ENCODE measurements around the gene TIMP3.

The TIMP3 gene

GRCh38 chr22:32819120-32819519 lies 17.6 kb downstream of the TIMP3 start:
- TF ChIP-seq CTCF (IDR thresholded peaks at IDR 0.05; ENCODE audit: control extremely low read depth, extremely low read depth, low read depth, missing control alignments) = no peak
- POLR2A ChIA-PET = no interaction called here
- CTCF ChIA-PET = interaction anchor here (1.1 to 1.7 kb wide), 2 partner anchors 13 to 17 kb away, joined by 3 to 6 read pairs; no protein-coding TSS in a partner anchor
- DNase-seq (ENCODE audit: extremely low spot score) = no peak

- DNase-seq (ENCODE audit: extremely low spot score) = no peak
- ChIA-PET POLR2A (no interaction called here), CTCF (interaction anchor here (1.3 to 1.7 kb wide), 2 partner anchors 14 to 23 kb away, joined by 3 to 6 read pairs; no protein-coding TSS in a partner anchor)
- no peak for TF ChIP-seq CTCF (IDR thresholded peaks at IDR 0.05; ENCODE audit: control extremely low read depth, extremely low read depth, low read depth, missing control alignments)
These were observed 18.9 kb downstream of the TIMP3 start for GRCh38 chr22:32820131-32821119.

- CTCF ChIA-PET = no interaction called here
- POLR2A ChIA-PET = no interaction called here
- TF ChIP-seq CTCF (IDR thresholded peaks at IDR 0.05; ENCODE audit: control extremely low read depth, extremely low read depth, low read depth, missing control alignments) = no peak
- DNase-seq (ENCODE audit: extremely low spot score) = no peak
These were observed 20.8 kb downstream of the TIMP3 start for GRCh38 chr22:32822179-32822877.

- DNase-seq (ENCODE audit: extremely low spot score) = peak; percentile 31
- POLR2A ChIA-PET = interaction anchor here (0.5 kb wide), 1 partner anchor 112 kb away, joined by 3 read pairs; no protein-coding TSS in a partner anchor
- CTCF ChIA-PET = interaction anchor here (1.0 kb wide), 1 partner anchor 26 kb away, joined by 4 read pairs; no protein-coding TSS in a partner anchor
- TF ChIP-seq CTCF (IDR thresholded peaks at IDR 0.05; ENCODE audit: control extremely low read depth, extremely low read depth, low read depth, missing control alignments) = peak; percentile 51
These were observed 21.7 kb downstream of the TIMP3 start for GRCh38 chr22:32823024-32823730.

GRCh38 chr22:32824531-32825312 lies 23.2 kb downstream of the TIMP3 start:
- no peak for TF ChIP-seq CTCF (IDR thresholded peaks at IDR 0.05; ENCODE audit: control extremely low read depth, extremely low read depth, low read depth, missing control alignments)
- POLR2A ChIA-PET = no interaction called here
- CTCF ChIA-PET = no interaction called here
- no peak for DNase-seq (ENCODE audit: extremely low spot score)

Data from GM10248 (cell line).